Colonic mucosa (tissue), 4 donors: Measurements from ENCODE around the gene KMO. TPM values are rescaled to one million over a fixed set of nuclear protein-coding genes. Genes with fewer than 3 reads are reported as not detected.

Source experiments
- DNase-seq: peaks from one replicate; pipeline ENCODE4 v3.0.0-alpha.2; 2020
- H3K27ac ChIP-seq: fragments of 200-600 bp; one replicate; pipeline ENCODE4 v1.8.0; 2021
- H3K27me3 ChIP-seq: fragments of 200-600 bp; one replicate; pipeline ENCODE4 v1.8.0; 2021
- H3K36me3 ChIP-seq: fragments of 200-600 bp; one replicate; pipeline ENCODE4 v1.8.0; 2021
- H3K4me1 ChIP-seq: fragments of 200-600 bp; one replicate; pipeline ENCODE4 v1.8.0; 2021; ENCODE audit warnings: mild to moderate bottlenecking
- H3K4me3 ChIP-seq: fragments of 200-600 bp; one replicate; pipeline ENCODE4 v1.8.0; 2021
- H3K9ac ChIP-seq, 2 donors: one replicate each; pipeline ENCODE4 v1.7.0; 2013; ENCODE audit warnings: control low read depth in 2 of 2, low read depth in 2 of 2, low read length in 2 of 2
- H3K9me3 ChIP-seq: fragments of 200-600 bp; one replicate; pipeline ENCODE4 v1.8.0; 2021
- intact Hi-C: fragments of 100-400 bp; cut with DNase I; formaldehyde crosslinking; loops from one replicate; pipeline ENCODE4 v1.14.1; 2022
- total RNA-seq, 2 donors: library from RNA; stranded (reverse); fragmentation: NEBNext Ultra II Directional in 1 of 2; extraction: Animal tissue kit (Norgen Biotek cat#: 25700) in 1 of 2; gene quantifications; one replicate each; pipeline ENCODE4 v1.2.1, GENCODE V29; 2021
- TF ChIP-seq, protein P1 (sequence below): fragments of 200-600 bp; IDR thresholded peaks from one replicate; pipeline ENCODE4 v1.8.0; 2022; ENCODE audit warnings: antibody characterized with exemption, mild to moderate bottlenecking
- donor health status: healthy.
- donor health status: DM: no; HTN: no; CAD: no.
- donor health status: DM: no; HTN: no; CAD: no.

Gene KMO
- total RNA-seq, 2 donors from 2014 or later, result 0.80 TPM; not detected in 1

DNA sequence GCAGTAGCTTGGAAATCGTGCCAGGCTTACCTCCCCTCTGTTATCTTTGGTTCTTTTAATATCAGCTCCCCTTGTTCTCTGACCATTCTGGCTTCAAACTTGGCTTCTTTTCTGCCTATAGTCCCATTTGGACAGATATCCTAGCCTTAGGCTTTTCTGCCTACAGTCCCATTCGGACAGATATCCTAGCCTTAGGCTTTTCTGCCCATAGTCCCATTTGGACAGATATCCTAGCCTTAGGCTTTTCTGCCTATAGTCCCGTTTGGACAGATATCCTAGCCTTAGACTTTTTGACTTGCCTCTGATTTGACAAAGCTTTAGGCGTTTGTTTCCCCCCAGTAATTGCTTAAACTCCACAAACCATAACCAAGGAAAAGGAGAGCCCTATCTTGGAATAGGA is 82.4 kb downstream of the KMO start:
- no peaks in the 10 kb centered on the region for H3K9me3 ChIP-seq
- no peak overlapping the region for H3K4me3 ChIP-seq
- no peak for DNase-seq
- intact Hi-C loops, result loop anchor here (10.0 kb wide), 1 partner anchor 380 kb away; the partner anchor contains the start of gene MAP1LC3C
- no peak overlapping the region for H3K27ac ChIP-seq
- TF ChIP-seq, protein P1, sequence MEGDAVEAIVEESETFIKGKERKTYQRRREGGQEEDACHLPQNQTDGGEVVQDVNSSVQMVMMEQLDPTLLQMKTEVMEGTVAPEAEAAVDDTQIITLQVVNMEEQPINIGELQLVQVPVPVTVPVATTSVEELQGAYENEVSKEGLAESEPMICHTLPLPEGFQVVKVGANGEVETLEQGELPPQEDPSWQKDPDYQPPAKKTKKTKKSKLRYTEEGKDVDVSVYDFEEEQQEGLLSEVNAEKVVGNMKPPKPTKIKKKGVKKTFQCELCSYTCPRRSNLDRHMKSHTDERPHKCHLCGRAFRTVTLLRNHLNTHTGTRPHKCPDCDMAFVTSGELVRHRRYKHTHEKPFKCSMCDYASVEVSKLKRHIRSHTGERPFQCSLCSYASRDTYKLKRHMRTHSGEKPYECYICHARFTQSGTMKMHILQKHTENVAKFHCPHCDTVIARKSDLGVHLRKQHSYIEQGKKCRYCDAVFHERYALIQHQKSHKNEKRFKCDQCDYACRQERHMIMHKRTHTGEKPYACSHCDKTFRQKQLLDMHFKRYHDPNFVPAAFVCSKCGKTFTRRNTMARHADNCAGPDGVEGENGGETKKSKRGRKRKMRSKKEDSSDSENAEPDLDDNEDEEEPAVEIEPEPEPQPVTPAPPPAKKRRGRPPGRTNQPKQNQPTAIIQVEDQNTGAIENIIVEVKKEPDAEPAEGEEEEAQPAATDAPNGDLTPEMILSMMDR, result no peak
- H3K9ac ChIP-seq, result no peak overlapping the region
- H3K27me3 ChIP-seq, result no peaks in the 10 kb centered on the region
- peaks cover 13% of the 10 kb centered on the region for H3K4me1 ChIP-seq
- H3K36me3 ChIP-seq, result no peaks in the 10 kb centered on the region

DNA sequence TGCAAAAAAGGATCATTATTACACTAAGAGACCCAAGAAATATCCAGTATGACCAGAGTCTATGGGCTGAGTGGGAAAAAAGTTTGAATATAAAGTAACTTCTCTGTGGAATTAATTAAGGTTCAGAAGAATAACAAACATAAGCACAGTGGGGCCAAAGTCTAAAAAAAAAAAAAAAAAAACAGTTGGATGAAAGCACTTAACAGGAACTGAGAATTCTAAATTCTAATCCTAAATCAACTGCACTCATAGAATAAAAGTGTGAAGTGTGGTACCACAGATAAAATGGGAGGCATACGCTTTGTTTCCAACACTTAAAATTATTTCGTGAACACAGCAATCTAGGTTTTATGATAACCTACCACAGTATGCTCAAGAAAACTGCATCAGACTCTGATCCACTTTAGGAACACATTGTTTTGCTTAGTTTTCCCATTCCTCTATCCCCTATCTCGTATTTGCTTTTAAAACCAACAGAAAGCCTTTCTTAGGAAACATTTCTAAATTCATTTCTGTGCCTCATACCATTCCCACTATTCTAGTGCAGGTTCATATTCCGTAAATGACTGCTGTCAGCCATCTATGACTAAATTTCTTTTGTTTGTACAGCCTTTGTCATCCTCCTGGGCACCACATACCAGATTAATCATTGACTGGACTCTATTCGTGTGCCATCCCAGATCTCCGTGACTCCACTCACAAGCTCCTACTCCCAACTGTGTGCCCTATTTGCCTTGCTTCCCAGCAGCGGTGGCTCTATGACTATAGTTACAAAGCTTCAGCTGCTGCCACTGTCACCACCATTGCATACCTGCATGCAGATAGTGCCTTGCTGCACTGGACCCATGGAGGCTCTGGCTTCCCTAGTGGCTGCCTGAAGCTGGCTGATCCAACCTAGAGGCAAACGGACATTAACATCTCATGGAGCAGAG is 83.1 kb downstream of the KMO start:
- intact Hi-C loops, result loop anchor here (10.0 kb wide), 1 partner anchor 379 kb away; the partner anchor contains the start of gene MAP1LC3C
- no peaks in the 10 kb centered on the region for H3K36me3 ChIP-seq
- no peaks in the 10 kb centered on the region for H3K27me3 ChIP-seq
- DNase-seq, result peak; percentile 49
- H3K9me3 ChIP-seq, result no peaks in the 10 kb centered on the region
- H3K4me1 ChIP-seq, result peaks cover 11% of the 10 kb centered on the region
- H3K9ac ChIP-seq, result peak overlapping the region in 1 of 2 donors; percentile 23
- no peak overlapping the region for H3K4me3 ChIP-seq
- TF ChIP-seq, protein P1, result no peak
- H3K27ac ChIP-seq, result peak overlapping the region; percentile 46

DNA sequence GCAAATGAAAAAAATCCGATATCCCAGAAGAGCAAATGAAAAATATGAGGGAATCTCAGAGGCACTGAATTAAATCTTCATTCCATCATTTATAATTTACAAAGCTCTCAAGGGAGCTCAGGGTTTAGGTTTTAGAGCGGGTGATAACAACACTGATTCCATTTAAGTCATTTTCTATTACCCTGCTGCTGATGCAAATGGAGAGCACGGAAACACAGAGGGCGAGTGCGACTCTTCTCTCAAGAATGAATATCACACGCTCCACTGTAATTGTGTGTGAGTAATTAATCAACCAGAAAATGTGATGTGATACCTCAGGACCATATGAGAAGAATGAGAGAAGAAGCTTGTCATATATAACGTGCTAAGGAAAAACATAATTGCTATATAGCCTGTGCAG is 85.2 kb downstream of the KMO start:
- H3K36me3 ChIP-seq, result no peaks in the 10 kb centered on the region
- TF ChIP-seq, protein P1, result no peak
- intact Hi-C loops, result loop anchor here (10.0 kb wide), 1 partner anchor 377 kb away; the partner anchor contains the start of gene MAP1LC3C

DNA sequence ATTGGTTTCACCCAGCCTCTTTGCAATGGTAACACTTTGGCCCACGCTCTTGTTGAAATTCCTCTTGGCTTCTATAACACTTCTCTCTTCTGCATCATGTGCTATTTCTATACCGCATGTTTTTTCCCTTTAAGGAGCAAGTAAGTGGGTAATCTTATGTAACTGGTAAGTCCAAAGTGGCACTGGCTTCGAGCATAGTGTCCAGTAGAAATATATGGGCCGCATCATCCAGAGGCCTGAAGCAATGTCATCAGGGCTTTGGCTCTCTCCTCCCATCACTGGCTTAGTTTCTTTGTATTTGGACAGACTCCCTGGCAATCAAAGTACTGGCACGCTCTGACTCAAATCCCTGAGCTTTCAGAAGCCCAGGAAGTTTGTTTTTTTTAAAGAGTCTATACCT is 90.5 kb downstream of the KMO start:
- DNase-seq, result no peak
- Histone ChIP-seq H3K27ac (no peak overlapping the region), H3K36me3 (no peaks in the 10 kb centered on the region), H3K4me3 (no peak overlapping the region), H3K9me3 (no peaks in the 10 kb centered on the region), H3K9ac (no peak overlapping the region), H3K4me1 (no peaks in the 10 kb centered on the region), H3K27me3 (no peaks in the 10 kb centered on the region)
- intact Hi-C loops, result no loop called here
- TF ChIP-seq, protein P1, result no peak

More for the DNA sequence above, 85.2 kb downstream of the KMO start:
- Histone ChIP-seq H3K9ac (no peak overlapping the region), H3K9me3 (no peaks in the 10 kb centered on the region), H3K27me3 (no peaks in the 10 kb centered on the region), H3K27ac (no peak overlapping the region), H3K4me1 (peaks cover 5% of the 10 kb centered on the region), H3K4me3 (no peak overlapping the region)
- no peak for DNase-seq

DNA sequence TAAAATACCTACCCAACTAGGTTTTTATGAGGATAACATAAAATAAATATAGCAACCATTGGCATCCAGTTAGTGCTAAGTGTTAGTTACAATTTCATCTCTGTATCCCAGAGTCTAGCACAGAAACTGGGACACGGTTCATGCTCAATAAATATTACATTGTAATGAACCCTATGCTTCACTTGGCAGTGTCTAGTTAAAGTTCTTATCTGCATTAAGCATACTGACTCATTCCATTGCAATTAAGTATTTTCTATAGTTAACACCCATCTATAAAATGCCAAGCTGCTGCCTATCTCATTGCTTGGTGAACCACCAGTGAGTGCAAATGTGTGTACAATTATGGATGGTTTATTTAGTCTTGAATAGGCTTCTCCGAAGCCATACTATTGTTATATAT is 92.8 kb downstream of the KMO start:
- Histone ChIP-seq H3K4me1 (no peaks in the 10 kb centered on the region), H3K27ac (no peak overlapping the region), H3K4me3 (no peak overlapping the region), H3K27me3 (no peaks in the 10 kb centered on the region), H3K9ac (no peak overlapping the region), H3K9me3 (no peaks in the 10 kb centered on the region), H3K36me3 (no peaks in the 10 kb centered on the region)
- TF ChIP-seq, protein P1, result no peak
- no peak for DNase-seq
- intact Hi-C loops, result no loop called here
